Astrocyte of the cerebellum (primary cell): ENCODE results near the gene MAP3K7.
"Not testable (repeated sequence)": the region's sequence is repeated elsewhere in the genome, so short reads cannot be mapped to it uniquely, and the experiment has no call there.

Experiments used
- DNase-seq: peaks from one replicate; pipeline ENCODE4 v3.0.0-alpha.2; 2011; ENCODE audit warnings: low read depth
- H3K4me3 ChIP-seq: 2 replicates; pipeline ENCODE4 v1.5.1; 2011; ENCODE audit warnings: mild to moderate bottlenecking, low read depth, low read length, moderate library complexity
- CTCF ChIP-seq: IDR thresholded peaks from 2 replicates; pipeline ENCODE4 v1.5.1; 2012; ENCODE audit warnings: low read length, low read depth, moderate library complexity, mild to moderate bottlenecking; ENCODE audit errors: missing control alignments
- in situ Hi-C: cut with HindIII; loops from 2 replicates; pipeline ENCODE4 v1.10.0; 2017; ENCODE audit warnings: low sequenced_read_pairs

Gene MAP3K7

GRCh38 chr6:90569223-90569622 is 17.6 kb downstream of the MAP3K7 start:
- in situ Hi-C loops, result no loop called here

GRCh38 chr6:90567682-90568081 is 19.2 kb downstream of the MAP3K7 start:
- in situ Hi-C loops, H3K4me3 ChIP-seq, DNase-seq: not testable (repeated sequence)

More at GRCh38 chr6:90569223-90569622, 17.6 kb downstream of the MAP3K7 start:
- H3K4me3 ChIP-seq, result no peak overlapping the region
- no peak for DNase-seq
- TF ChIP-seq CTCF, result no peak

GRCh38 chr6:90562341-90562740 is 24.5 kb downstream of the MAP3K7 start:
- in situ Hi-C loops, H3K4me3 ChIP-seq, DNase-seq: not testable (repeated sequence)

- TF ChIP-seq CTCF, result no peak
- no peak overlapping the region for H3K4me3 ChIP-seq
- in situ Hi-C loops, result no loop called here
- DNase-seq, result no peak
Measured at GRCh38 chr6:90559931-90560330, 26.9 kb downstream of the MAP3K7 start.

GRCh38 chr6:90557006-90557405 is 29.9 kb downstream of the MAP3K7 start:
- in situ Hi-C loops, result no loop called here
- no peak for DNase-seq
- no peak overlapping the region for H3K4me3 ChIP-seq
- no peak for TF ChIP-seq CTCF

GRCh38 chr6:90547991-90548390 is 38.9 kb downstream of the MAP3K7 start:
- no peak for TF ChIP-seq CTCF
- in situ Hi-C loops, result no loop called here
- no peak for DNase-seq
- no peak overlapping the region for H3K4me3 ChIP-seq

GRCh38 chr6:90547079-90547478 is 39.8 kb downstream of the MAP3K7 start:
- in situ Hi-C loops, result no loop called here
- no peak for DNase-seq
- TF ChIP-seq CTCF, result no peak
- H3K4me3 ChIP-seq, result no peak overlapping the region

- no peak for DNase-seq
- in situ Hi-C loops, result no loop called here
- H3K4me3 ChIP-seq, result no peak overlapping the region
- TF ChIP-seq CTCF, result no peak
Measured at GRCh38 chr6:90545448-90545847, 41.4 kb downstream of the MAP3K7 start.
